Measurements from ENCODE around the gene CCDC117. TPM values are rescaled to one million over a fixed set of nuclear protein-coding genes. Genes with fewer than 3 reads are reported as not detected.
"Not testable (repeated sequence)": the region's sequence is repeated elsewhere in the genome, so short reads cannot be mapped to it uniquely, and the experiment has no call there.

Gene CCDC117
- total RNA-seq, 1 donor: 23.0 TPM

DNA sequence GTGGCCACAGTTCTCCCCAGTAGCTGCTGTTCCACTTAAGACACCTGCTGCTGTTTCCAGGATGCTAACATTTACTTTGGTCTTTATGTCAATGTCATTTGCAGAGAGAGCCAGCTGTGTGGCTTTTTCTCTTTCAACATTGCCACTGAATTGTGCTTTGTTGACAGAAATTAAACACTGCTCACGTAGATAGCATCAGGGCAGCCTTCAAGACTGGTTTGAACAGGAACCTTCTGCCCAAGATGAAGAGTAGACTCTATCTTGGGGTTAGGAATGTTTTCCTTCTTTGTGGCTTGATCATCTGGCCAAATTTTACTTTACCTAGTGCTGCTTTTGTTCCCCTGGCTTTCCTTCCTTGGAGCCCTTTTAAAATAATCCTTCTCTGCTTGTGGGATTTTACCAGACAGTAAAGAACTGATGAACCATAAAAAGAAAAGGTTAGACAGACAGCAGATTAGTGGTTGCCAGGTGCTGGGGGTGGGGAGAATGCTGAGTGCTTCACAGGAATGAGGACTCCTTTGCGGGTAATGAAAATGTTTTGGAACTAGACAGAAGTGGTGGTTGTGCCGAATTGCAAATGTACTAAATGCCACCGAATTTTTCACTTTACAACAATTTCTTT, 50.5 kb downstream of the CCDC117 start:
- TF ChIP-seq, protein P1, sequence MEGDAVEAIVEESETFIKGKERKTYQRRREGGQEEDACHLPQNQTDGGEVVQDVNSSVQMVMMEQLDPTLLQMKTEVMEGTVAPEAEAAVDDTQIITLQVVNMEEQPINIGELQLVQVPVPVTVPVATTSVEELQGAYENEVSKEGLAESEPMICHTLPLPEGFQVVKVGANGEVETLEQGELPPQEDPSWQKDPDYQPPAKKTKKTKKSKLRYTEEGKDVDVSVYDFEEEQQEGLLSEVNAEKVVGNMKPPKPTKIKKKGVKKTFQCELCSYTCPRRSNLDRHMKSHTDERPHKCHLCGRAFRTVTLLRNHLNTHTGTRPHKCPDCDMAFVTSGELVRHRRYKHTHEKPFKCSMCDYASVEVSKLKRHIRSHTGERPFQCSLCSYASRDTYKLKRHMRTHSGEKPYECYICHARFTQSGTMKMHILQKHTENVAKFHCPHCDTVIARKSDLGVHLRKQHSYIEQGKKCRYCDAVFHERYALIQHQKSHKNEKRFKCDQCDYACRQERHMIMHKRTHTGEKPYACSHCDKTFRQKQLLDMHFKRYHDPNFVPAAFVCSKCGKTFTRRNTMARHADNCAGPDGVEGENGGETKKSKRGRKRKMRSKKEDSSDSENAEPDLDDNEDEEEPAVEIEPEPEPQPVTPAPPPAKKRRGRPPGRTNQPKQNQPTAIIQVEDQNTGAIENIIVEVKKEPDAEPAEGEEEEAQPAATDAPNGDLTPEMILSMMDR (IDR thresholded peaks at IDR 0.05; ENCODE audit: insufficient read depth, low read length): no peak
- no peak overlapping the region for H3K4me3 ChIP-seq (ENCODE audit: low read depth, low read length)
- DNase-seq (ENCODE audit: low read depth): no peak

DNA sequence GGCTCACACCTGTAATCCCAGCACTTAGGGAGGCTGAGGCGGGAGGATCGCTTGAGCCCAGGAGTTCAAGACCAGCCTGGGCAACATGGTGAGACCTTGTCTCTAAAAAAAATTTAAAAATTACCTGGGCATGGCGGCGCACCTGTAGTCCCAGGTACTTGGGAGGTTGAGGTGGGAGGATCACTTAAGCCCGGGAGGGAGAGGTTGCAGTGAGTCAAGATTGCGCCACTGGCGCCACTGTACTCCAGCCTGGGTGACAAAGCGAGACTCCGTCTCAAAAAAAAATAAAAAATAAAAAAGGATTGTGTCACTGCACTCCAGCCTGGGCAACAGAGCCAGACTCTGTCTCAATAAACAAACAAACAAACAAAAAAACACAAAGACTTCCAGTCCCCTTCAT, 52.0 kb downstream of the CCDC117 start:
- DNase-seq (ENCODE audit: low read depth); H3K4me3 ChIP-seq (ENCODE audit: low read depth, low read length): not testable (repeated sequence)

DNA sequence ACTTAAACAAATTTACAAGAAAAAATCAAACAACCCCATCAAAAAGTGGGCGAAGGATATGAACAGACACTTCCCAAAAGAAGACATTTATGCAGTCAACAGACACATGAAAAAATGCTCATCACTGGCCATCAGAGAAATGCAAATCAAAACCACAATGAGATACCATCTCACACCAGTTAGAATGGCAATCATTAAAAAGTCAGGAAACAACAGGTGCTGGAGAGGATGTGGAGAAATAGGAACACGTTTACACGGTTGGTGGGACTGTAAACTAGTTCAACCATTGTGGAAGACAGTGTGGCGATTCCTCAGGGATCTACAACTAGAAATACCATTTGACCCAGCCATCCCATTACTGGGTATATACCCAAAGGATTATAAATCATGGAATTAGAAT, 53.9 kb downstream of the CCDC117 start:
- not testable (repeated sequence) for DNase-seq (ENCODE audit: low read depth); H3K4me3 ChIP-seq (ENCODE audit: low read depth, low read length)

DNA sequence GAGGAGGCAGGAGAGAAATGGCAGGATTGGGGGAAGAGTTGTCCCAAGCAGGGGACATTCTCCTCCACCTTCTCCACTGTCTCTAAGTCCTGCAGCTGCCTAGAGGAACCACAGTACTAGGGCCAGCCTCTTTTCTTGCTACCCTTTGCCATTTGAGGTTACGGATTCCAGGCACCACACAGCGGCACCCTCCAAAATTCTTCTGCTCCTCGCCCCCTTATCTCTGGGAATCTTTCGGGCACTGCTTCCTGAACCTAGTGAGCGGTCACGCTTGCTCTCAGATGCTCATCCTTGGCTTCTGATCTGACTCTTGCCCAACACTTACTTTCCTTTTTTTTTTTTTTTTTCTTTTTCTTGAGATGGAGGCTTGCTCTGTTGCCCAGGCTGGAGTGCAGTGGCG, 54.4 kb downstream of the CCDC117 start:
- no peak overlapping the region for H3K4me3 ChIP-seq (ENCODE audit: low read depth, low read length)
- DNase-seq (ENCODE audit: low read depth): no peak
- TF ChIP-seq, protein P1 (IDR thresholded peaks at IDR 0.05; ENCODE audit: insufficient read depth, low read length): no peak

DNA sequence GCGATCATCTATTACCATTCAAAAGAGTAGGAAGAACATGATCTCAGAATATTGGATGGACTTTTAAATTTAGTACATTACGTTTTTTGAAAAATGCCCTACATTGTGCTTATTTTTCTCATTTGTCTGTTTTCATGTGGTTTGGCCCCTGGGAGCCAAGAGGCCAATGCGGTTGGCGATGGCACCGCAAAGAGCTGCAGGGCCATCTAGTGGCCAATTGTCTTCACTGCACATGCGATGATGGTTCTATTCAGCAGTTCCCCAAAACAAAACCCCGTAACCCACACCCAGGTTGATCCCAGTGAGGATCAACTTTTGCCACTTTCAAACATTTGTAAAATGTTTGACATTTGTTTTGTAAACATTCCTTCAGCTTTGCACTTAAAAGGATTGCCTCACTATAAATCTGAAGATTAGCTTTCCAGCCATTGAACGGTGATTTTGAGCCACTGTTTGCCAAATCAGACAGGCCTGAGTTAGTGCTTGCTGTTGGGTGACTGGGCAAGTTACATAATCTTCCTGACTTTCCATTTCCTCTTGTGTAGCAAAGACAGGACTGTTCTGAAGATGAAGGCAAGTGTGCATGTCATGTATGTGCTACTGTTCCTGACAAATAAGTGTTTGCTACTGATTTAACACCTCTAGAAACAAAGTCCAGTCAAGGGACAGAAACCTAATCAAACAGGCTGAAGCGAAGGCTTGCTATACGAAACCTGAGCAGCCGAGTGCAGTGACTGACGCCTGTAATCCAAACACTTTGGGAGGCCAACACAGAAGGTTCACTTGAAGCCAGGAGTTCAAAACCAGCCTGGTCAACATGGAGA, 57.1 kb downstream of the CCDC117 start:
- TF ChIP-seq, protein P1 (IDR thresholded peaks at IDR 0.05; ENCODE audit: insufficient read depth, low read length): peak; percentile 94
- no peak overlapping the region for H3K4me3 ChIP-seq (ENCODE audit: low read depth, low read length)
- peak; percentile 83 for DNase-seq (ENCODE audit: low read depth)

DNA sequence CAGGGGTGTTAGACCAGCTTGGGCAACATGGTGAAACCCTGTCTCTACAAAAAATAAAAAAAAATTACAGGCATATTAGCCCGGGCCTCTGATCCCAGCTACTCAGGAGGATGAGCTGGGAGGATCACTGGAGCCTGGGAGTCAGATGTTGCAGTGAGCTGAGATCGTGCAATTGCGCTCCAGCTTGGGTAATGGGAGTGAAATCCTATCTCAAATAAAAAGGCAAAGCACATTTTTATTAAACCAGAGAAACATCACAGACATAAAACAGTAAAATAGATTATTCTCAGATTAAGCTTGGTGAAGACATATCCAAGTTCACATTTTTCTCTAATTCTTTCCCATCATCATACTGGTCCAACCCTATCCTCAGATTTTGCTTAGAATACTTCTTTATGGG, 57.9 kb downstream of the CCDC117 start:
- no peak overlapping the region for H3K4me3 ChIP-seq (ENCODE audit: low read depth, low read length)
- no peak for DNase-seq (ENCODE audit: low read depth)
- TF ChIP-seq, protein P1 (IDR thresholded peaks at IDR 0.05; ENCODE audit: insufficient read depth, low read length): no peak

DNA sequence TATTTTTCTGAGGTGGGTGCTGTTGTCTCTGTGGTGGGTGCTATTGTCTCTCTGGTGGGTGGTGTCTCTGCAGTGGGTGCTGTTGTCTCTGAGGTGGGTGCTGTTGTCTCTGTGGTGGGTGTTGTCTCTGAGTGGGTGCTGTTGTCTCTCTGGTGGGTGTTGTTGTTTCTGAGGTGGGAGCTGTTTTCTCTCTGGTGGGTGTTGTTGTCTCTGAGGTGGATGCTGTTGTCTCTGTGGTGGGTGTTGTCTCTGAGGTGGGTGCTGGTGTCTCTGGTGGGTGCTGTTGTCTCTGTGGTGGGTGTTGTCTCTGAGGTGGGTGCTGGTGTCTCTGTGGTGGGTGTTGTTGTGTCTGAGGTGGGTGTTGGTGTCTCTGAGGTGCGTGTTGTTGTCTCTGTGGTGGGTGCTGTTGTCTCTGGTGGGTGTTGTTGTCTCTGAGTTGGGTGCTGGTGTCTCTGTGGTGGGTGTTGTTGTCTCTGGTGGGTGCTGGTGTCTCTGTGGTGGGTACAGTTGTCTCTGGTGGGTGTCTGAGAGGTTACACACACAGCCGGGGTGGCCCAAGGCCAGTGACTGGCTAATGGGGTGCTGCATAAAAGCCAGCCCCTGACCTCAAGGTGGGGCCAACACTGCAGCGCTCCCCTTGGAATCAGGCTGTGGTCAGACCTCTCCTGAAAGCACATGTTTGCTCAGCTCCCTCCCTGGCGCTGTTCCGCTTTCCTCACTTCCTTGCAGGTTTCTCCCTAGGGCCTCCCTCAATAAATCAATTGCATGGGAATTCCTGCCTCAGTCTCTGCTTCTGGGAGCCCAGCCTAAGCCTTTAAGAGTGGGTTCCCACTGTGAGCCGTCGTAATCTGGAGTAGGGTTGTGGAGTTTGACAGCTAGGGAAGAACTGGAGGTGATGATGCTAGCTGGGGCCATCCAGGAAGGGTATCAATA, 58.9 kb downstream of the CCDC117 start:
- TF ChIP-seq, protein P1 (IDR thresholded peaks at IDR 0.05; ENCODE audit: insufficient read depth, low read length): no peak
- no peak overlapping the region for H3K4me3 ChIP-seq (ENCODE audit: low read depth, low read length)
- DNase-seq (ENCODE audit: low read depth): no peak
